Type B pancreatic cell (in vitro differentiated cells): Measurements from ENCODE around the gene STK38L. TPM values are rescaled to one million over a fixed set of nuclear protein-coding genes. Genes with fewer than 3 reads are reported as not detected.

Source experiments
- DNase-seq: peaks from one replicate; pipeline ENCODE4 v3.0.0; 2021; ENCODE audit warnings: mixed read lengths; ENCODE audit not compliant: unreplicated experiment; ENCODE audit errors: extremely low spot score
- H3K27ac Mint-ChIP-seq: 2 replicates; pipeline ENCODE4 v1.8.0; 2021; ENCODE audit warnings: mild to moderate bottlenecking, mixed read lengths
- H3K27me3 Mint-ChIP-seq: 2 replicates; pipeline ENCODE4 v1.8.0; 2021; ENCODE audit warnings: mixed read lengths
- H3K36me3 Mint-ChIP-seq: 2 replicates; pipeline ENCODE4 v1.8.0; 2021; ENCODE audit warnings: mixed read lengths
- H3K4me1 Mint-ChIP-seq: one replicate; pipeline ENCODE4 v1.8.0; 2021; ENCODE audit warnings: mixed read lengths; ENCODE audit not compliant: unreplicated experiment
- H3K4me3 Mint-ChIP-seq: 2 replicates; pipeline ENCODE4 v1.8.0; 2021; ENCODE audit warnings: mild to moderate bottlenecking, mixed read lengths
- H3K9me3 Mint-ChIP-seq: 2 replicates; pipeline ENCODE4 v1.8.0; 2021; ENCODE audit warnings: mixed read lengths
- total RNA-seq: library from RNA; stranded (reverse); gene quantifications from 2 replicates; pipeline ENCODE4 v1.2.1, GENCODE V29; 2021; ENCODE audit warnings: low replicate concordance
- TF ChIP-seq, protein P1 (sequence below): fragments of 200-600 bp; sonication (generic); conservative IDR thresholded peaks from 2 replicates; pipeline ENCODE4 v1.5.0; 2021; ENCODE audit warnings: antibody characterized with exemption, mild to moderate bottlenecking

Gene STK38L
- total RNA-seq, 1 donor from 2014 or later: 43.1 TPM

DNA sequence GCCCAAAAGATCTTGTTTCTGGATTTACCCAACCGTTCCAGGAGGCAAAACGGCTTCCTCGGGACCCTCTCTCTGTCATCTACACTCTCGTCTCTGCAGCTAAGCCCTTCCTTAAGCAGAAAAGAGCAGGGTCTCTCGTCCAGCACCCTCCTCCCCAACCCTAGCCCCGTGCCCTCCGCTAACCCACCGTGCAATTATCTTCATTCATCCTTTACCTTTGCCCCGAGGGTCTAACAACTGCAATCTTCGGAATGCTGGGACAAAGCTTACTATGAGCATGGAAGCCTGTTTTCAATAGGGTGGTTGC, 88.3 kb downstream of the STK38L start:
- no peaks in the 10 kb centered on the region for H3K9me3 Mint-ChIP-seq
- peaks cover 15% of the 10 kb centered on the region for H3K36me3 Mint-ChIP-seq
- peaks cover 7% of the 10 kb centered on the region for H3K4me1 Mint-ChIP-seq
- H3K4me3 Mint-ChIP-seq: peak overlapping the region; percentile 85
- DNase-seq: no peak
- H3K27me3 Mint-ChIP-seq: peaks cover 54% of the 10 kb centered on the region
- TF ChIP-seq, protein P1, sequence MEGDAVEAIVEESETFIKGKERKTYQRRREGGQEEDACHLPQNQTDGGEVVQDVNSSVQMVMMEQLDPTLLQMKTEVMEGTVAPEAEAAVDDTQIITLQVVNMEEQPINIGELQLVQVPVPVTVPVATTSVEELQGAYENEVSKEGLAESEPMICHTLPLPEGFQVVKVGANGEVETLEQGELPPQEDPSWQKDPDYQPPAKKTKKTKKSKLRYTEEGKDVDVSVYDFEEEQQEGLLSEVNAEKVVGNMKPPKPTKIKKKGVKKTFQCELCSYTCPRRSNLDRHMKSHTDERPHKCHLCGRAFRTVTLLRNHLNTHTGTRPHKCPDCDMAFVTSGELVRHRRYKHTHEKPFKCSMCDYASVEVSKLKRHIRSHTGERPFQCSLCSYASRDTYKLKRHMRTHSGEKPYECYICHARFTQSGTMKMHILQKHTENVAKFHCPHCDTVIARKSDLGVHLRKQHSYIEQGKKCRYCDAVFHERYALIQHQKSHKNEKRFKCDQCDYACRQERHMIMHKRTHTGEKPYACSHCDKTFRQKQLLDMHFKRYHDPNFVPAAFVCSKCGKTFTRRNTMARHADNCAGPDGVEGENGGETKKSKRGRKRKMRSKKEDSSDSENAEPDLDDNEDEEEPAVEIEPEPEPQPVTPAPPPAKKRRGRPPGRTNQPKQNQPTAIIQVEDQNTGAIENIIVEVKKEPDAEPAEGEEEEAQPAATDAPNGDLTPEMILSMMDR: no peak
- H3K27ac Mint-ChIP-seq: peak overlapping the region; percentile 99

DNA sequence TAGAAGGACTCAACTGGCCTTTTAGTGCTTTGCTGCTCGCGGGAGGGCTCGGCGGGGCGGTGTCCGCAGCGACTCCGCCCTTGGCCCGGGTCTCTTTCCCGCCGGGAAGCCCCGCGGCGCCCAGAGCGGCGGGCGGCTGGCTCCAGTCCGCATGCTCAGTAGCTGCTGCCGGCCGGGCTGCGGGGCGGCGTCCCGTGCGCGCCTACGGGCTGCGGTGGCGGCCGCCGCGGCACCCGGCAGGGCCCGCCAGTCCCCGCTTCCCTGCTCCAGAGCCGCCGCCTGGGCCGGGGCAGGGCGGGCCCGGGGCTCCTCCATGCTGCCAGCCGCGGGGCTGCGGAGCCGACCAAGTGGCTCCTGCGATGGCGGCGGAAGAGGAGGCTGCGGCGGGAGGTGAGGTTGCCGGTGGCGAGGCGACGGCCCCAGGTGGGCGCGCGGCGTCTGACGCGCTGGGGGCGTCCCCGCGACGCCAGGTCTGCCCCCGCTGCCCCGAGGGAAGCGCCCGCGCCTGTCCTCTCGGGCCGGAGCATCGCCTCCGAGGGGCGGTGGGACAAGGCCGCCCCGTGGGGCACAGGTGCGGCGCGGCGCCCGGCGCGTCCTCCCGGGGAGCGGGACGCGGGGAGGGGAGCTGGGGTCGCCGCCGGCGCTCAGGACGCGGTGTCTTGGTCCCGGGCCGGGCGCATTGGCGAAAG, 88.8 kb downstream of the STK38L start, which contains the start of gene BMAL2:
TSS of gene BMAL2 (plus strand) at position 123 of the 689 bp plus-strand sequence. CDS start at position 360, 237 bp downstream.
- TF ChIP-seq, protein P1: no peak
- Mint-ChIP-seq H3K27ac (peak within 1 kb of the TSS; percentile 99), H3K4me3 (peak within 1 kb of the TSS; percentile 96), H3K4me1 (peaks cover 7% of the 10 kb centered on the region), H3K9me3 (no peaks in the 10 kb centered on the region), H3K27me3 (peaks cover 55% of the 10 kb centered on the region), H3K36me3 (peaks cover 10% of the 10 kb centered on the region)
- peak; percentile 72 for DNase-seq

DNA sequence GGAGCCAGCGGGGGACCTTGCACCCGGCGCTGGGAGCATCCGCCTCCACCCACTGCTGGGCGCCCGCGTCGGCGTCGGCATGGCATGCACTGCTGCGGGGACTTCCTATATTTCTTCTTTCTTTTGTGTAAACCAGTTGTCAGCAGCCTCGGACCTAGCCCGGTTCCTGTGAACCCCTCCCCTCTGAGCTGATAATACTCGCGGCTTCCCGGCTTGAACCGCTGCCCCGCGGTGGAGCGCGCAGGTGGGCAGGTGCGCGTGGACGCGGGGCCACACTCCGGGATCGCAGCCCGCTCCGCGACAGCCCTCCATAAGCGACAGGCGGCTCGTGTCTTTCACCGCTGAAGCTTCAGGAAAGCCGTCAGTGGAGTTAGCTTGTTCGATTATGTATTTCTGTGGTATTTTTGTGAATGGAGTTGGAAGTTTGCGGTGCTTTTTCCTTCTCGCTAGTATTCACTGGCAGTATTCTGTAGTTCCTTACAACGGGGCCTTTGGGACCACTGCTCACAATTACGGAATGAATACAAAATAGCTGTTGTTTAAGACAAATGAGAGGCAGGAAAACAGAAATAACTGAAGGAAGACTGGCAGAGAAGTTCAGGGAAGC, 89.4 kb downstream of the STK38L start:
- TF ChIP-seq, protein P1: no peak
- no peak for DNase-seq
- Mint-ChIP-seq H3K27me3 (peaks cover 55% of the 10 kb centered on the region), H3K27ac (peak overlapping the region; percentile 87), H3K36me3 (peaks cover 8% of the 10 kb centered on the region), H3K4me3 (peak overlapping the region; percentile 96), H3K9me3 (no peaks in the 10 kb centered on the region), H3K4me1 (peaks cover 7% of the 10 kb centered on the region)

DNA sequence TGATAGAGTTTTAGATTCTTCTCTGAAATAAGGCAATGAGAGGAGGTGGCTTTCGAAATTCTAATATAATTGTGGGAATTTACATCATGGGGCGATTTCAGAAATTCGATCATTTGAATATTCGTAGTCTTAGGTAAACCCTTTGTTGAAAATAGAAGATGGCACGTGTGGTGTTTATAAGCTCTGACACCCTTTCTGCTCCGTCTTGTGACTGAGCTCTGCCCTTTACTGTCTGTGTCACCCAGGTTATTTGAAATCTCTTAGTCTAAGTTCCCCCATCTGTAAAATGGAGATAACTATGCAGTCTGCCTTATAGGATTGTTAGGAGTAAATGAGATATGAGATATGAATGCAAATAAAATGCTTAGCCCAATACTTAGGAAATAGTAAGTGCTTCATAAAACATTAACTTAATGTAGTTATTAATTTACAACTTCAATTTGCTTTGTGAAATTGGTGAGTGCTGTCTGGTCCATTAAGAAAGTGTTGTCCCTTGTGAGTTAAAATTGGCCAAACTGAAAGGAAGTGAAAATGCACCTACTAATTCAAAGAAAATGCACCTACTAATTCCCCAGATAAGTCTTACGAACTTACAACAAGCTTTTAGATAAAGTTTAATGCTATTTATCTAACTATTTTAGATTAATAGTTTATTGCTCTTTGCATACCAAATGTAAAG, 90.1 kb downstream of the STK38L start:
- Mint-ChIP-seq H3K36me3 (peaks cover 8% of the 10 kb centered on the region), H3K4me1 (peaks cover 7% of the 10 kb centered on the region), H3K4me3 (peak overlapping the region; percentile 96), H3K27me3 (peaks cover 58% of the 10 kb centered on the region), H3K9me3 (peaks cover 3% of the 10 kb centered on the region), H3K27ac (peak overlapping the region; percentile 87)
- TF ChIP-seq, protein P1: no peak
- DNase-seq: no peak

DNA sequence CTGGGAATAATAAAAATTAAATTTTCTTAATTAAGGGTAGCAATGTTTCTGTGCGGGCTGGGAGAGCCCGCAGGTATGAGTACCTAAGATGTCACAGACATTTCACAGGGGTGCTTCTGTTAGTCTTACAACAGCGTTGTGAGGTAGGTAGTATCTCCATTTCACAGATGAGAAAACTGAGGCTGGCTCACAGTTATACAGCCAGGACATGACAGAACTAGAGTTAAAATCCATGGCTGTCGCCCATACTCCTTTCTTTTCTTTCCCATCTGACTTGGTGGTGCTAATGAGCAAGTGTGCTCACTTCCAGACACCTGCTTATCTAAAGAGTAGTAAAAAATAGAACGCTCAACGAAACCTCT, 90.6 kb downstream of the STK38L start:
- no peak for DNase-seq
- H3K9me3 Mint-ChIP-seq: peaks cover 3% of the 10 kb centered on the region
- peaks cover 7% of the 10 kb centered on the region for H3K4me1 Mint-ChIP-seq
- H3K27ac Mint-ChIP-seq: no peak overlapping the region
- TF ChIP-seq, protein P1: no peak
- peaks cover 58% of the 10 kb centered on the region for H3K27me3 Mint-ChIP-seq
- H3K4me3 Mint-ChIP-seq: no peak overlapping the region
- H3K36me3 Mint-ChIP-seq: peaks cover 8% of the 10 kb centered on the region
